ENCODE data around the gene ARHGAP9.
A peak's percentile ranks its signal among the peaks of the same experiment; 100 is the strongest.

The ARHGAP9 gene

DNA sequence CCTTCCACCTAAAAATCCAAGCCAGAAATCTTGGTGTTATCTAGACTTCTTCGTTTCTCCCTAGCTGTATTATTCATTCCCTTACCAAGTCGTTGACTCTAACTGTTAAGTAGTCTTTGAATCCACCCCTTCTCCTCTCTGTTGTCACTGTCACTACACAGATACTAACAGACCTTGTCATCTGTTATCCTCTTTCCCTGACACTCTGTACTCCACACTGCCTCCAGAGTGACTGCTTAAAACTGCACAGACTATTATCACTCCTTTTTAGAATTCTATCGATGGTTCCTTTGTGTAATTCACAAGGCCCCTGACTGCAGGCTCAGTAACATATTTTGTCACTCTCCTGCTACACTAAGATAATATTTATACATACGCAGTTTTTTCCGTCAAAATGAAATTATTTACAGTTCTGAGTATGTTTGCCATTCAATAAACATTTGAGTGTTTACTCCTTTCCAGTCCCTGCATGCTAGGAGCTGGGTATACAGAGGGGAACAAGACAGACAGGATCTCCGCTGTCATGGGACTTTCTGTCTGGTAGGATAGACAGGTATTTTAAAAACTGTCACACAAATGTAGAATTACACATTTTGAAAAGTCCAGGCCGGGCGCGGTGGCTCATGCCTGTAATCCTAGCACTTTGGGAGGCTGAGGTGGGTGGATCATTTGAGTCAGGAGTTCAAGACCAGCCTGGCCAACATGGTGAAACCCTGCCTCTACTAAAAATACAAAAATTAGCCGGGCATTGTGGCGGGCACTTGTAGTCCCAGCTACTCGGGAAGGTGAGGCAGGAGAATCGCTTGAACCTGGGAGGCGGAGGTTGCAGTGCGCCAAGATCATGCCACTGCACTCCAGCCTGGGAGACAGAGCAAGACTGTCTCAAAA lies 12.0 kb upstream of the ARHGAP9 start:
- peak; percentile 67 for DNase-seq

GRCh38 chr12:57490126-57490525 lies 10.5 kb upstream of the ARHGAP9 start:
- DNase-seq = no peak

DNA sequence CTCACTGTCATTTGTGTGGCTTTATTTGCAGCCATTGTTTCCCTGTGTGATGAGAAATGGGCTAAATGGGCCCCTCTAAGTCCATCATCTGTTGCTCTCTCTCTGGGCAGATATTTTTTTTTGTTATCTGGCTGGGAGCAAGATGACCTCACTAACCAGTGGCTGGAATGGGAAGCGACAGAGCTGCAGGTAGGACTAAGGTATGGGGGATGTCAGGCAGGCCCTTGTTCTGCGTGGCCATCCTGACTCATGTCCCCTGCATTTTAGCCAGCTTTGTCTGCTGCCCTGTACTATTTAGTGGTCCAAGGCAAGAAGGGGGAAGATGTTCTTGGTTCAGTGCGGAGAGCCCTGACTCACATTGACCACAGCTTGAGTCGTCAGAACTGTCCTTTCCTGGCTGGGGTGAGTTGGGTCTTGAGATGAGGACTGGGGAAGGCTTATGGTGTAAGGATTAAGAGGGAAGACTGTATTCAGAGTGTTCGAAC lies 9.5 kb upstream of the ARHGAP9 start:
- DNase-seq = no peak

DNA sequence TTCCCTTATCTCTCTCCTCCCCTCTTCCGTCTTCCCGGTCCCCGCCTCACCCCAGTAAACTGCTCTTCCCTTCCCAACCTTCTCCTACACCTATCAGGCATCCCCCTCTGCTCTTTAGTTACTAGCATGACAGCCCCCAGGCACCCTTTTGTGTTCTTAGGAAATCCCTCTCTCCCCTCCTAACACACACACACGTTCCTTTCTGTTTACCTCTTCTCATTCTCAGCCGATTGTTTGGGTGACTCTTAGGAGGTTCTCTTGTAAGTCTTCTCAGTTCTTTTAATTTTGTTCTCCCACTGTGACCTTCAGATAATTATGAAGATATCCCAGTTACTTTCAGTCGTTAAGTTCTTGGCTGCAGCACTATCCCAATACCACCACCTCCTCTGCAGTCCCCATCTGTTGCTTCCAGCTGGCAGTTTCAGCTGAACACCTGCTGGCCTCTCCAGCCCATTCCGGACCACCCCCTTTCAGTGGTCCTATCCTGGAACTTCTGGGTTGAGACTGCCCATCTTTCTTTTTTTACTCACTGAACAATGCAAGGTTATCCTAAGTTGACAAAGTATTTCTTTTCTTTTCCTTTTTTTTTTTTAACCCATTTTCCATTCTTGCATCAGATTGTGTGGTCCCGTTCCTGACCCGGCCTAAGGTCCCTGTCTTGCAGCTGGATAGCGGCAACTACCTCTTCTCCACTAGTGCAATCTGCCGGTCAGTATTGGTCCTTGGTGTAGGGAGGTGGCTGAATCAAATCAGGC lies 8.9 kb upstream of the ARHGAP9 start:
- peak; percentile 57 for DNase-seq

DNA sequence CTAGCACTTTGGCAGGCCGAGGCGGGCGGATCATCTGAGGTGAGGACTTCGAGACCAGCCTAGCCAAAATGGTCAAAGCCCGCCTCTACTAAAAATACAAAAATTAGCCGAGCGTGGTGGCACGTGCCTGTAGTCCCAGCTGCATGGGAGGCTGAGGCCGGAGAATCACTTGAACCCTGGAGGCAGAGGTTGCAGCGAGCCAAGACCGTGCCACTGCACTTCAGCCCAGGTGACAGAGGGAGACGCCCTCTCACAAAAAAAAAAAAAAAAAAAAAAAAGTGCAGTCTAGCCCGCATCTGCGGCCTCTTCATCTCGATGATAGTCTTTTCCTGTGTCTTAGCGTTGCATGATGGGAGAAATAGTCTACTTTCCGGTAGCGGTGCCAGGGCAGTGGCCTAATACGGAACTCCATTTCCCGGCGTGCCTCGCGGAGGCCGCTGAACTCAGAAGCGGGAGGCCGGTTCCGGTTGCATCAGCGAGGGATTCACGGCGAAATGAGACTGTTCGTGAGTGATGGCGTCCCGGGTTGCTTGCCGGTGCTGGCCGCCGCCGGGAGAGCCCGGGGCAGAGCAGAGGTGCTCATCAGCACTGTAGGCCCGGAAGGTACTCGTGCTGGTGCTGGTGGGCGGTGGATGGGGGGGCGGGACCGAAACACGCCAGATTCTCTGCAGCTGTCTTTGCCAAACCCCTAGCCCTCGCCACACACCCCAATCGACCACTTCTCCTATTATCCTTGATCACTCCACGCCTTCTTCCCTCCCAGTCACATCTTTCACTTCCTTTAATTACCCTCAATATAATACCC lies 8.1 kb upstream of the ARHGAP9 start, which contains the start of gene MARS1:
TSS of gene MARS1 (plus strand) at position 472 of the 805 bp plus-strand sequence. CDS start at position 495, 23 bp downstream.
- DNase-seq = peak; percentile 100

- DNase-seq = peak; percentile 75
Measured at GRCh38 chr12:57487055-57487596, 7.5 kb upstream of the ARHGAP9 start.

GRCh38 chr12:57485695-57486094 lies 6.0 kb upstream of the ARHGAP9 start:
- no peak for DNase-seq

DNA sequence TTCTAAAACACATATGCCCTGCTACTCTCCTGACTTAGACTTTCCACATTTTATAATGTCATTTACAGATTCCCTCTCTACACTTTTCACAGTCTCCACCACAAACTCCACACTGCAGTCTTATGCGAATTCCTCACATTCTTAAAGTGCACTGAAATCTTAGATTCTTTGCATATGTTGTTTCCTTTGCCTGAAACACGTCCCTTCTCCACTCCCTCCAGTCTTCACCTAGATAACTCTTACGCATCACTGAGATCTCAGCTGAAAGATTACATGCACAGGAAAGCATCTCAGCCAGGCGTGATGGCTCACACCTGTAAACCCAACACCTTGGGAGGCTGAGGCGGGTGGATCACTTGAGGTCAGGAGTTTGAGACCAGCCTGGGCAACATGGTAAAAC lies 3.8 kb upstream of the ARHGAP9 start:
- DNase-seq = no peak

GRCh38 chr12:57481671-57482070 lies 2.0 kb upstream of the ARHGAP9 start:
- no peak for DNase-seq

DNA sequence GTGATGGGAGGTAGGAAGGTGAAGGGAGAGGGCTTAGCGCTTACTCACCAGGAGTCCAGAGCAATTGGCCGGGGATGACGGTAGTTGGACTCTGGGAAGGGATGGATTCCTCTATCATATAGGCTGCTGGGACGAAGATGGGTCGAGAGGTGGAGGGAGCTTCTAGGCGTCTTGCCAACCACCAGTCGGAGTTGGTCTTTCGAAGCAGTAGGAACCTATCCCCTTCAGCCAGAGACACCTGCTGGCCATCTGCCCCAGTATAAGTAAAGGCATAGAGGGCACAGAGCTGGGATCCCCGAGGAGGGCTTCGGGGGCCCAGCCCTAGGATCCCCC lies 657 bp downstream of the ARHGAP9 start:
- DNase-seq = no peak

GRCh38 chr12:57477710-57478681 lies 1.7 kb downstream of the ARHGAP9 start:
- DNase-seq = no peak

GRCh38 chr12:57476993-57477709 lies 2.5 kb downstream of the ARHGAP9 start:
- no peak for DNase-seq

DNA sequence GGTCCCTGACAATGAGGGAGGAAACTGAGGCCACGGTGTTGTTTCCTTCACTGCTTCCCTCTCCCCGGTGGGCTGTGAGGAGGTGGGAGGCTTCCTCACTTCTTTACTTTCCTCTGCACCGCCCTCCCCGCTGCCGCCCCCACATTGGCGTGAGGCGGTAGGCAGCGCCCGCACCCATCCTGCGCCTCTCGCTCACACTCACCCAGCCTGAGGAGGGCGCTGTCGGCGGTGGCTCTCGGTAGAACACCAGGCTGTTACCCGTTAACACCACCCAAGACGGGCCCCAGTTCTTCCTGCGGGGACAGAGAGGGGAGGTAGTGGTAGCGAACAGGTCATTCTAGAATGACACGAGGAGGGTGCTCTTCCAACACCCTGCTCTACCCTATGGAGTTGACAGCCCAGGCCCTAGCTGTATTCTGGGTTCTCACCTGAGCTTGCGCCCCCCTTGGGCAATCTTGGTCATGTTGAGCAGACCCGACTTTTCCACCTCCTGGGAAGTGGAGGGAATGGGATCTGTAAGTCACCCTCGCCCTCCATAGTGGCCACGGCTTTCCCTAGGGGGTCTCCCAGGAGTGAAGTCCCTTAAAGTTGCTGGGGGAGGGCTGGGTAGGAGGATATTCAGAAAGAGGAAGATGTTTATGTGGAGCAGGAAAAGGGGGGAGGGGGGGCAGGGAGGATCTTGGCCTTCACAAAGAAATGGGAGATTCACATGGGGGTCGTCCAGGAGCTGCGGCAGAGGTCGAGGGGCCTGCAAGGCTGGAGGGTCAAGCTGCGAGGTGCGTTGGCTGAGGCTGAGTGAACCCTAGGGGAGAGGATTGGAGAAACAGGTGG lies 3.3 kb downstream of the ARHGAP9 start:
- peak; percentile 75 for DNase-seq

DNA sequence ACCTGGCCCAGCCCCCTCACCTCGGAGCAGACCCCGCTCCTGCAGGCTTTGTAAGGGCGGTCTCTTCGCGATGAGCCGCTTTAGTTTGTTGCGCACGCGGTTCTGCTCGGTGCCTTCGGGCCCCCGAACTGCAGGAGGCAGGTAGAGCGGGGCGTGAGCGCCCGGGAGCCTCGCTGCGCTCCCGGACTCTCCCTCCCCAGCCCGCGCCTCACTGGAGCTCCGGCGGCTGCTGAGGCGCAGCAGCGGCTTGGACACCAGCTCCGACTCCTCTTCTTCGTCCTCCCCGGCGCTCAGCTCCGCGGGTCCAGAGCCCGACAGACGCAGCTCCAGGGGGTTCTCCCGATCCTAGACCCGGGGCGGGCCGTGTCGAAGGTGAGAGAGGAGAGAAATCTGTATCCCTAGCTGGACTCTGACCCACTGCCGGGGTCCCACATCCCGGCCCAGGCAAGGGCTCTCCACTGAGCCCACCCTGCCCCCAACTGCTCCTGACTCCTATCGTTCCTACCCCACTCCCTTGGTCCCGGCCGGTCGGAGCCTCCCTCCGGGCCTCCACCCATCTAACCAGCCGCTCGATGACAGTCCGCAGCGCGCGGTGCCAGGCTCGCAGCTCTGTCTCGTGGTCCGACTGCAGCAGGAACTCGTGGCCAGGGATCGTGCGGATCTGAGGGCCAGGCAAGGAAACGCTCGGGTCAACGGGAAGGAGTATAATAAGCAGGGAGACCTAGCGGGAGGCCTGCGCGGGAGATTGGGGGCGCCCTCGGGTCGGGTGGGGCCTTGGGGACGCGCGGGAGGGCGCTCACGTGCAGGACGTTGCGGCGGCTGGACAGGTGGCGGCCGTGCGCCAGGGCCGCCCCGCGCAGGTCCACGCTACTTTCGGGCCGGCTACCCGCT lies 4.2 kb downstream of the ARHGAP9 start:
- DNase-seq = peak; percentile 75

- DNase-seq = peak; percentile 34
Measured at GRCh38 chr12:57474862-57475261, 4.8 kb downstream of the ARHGAP9 start.

DNA sequence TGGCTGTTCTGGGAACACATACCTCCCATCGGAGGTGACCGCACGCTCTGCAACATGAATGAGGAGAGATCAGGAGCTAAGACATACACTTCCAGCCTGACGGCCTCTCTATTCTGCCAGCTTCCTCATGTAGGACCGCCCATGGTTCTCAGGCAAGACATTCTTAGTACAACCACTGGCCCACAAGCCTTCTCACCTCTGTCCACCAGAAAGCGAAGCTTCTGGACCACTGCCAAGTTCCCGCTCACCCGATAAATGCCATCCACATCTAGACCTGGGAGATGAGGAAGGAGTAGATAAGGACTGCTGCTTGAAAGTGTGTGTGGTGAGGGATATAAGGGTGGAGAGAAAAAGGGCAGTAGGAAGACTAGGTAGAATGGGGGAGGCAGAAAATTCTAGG lies 5.2 kb downstream of the ARHGAP9 start:
- no peak for DNase-seq

- DNase-seq = no peak
Measured at GRCh38 chr12:57473886-57474285, 5.8 kb downstream of the ARHGAP9 start.

DNA sequence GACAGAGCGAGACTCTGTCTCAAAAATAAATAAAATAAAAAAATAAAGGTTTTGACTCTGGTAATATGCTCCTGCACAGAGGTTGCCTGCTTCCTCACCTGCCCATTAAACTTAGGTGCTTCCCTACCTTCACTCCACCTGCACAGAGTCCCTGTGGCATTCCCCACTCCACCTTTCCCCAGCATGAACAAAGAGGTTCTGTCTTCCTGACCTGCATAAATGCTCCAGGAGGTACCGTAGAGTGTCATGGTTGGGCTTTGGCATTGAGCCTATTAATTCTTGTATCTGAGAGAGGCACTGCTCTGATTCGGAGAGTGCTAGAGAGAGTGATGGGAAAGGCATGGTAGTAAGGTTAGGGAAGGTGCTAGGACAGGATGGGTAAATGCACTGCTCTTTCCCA lies 6.3 kb downstream of the ARHGAP9 start:
- DNase-seq = no peak

GRCh38 chr12:57472391-57472790 lies 7.3 kb downstream of the ARHGAP9 start:
- no peak for DNase-seq
